Cardiac septum (tissue), 1 donor: ENCODE data around the gene TMEM30A. TPM values are rescaled to one million over a fixed set of nuclear protein-coding genes. Genes with fewer than 3 reads are reported as not detected.

Experiments used
- DNase-seq: peaks from one replicate; pipeline ENCODE4 v3.0.0-alpha.2; 2020; ENCODE audit warnings: low spot score
- intact Hi-C: fragments of 100-400 bp; cut with DNase I; formaldehyde crosslinking; loops from one replicate; pipeline ENCODE4 v1.14.0; 2022
- long read RNA-seq: library from polyadenylated mRNA; unstranded; transcript quantifications from one replicate; pipeline ENCODE4 v2.0.0, GENCODE V29; 2021
- total RNA-seq: library from RNA; stranded (reverse); fragmentation: NEBNext Ultra II Directional; extraction: Animal tissue kit (Norgen Biotek cat#: 25700); gene quantifications from one replicate; pipeline ENCODE4 v1.2.1, GENCODE V29; 2021
- donor health status: DM: no; HTN: no; CAD: no.

The TMEM30A gene
- total RNA-seq = 57.4 TPM
- long read RNA-seq, full-length matches to known transcripts = 87 of 96 reads
- long read RNA-seq, partial matches to known transcripts = 3 of 96 reads
- long read RNA-seq, other reads (novel, unspliced or antisense) = 6 of 96 reads

DNA sequence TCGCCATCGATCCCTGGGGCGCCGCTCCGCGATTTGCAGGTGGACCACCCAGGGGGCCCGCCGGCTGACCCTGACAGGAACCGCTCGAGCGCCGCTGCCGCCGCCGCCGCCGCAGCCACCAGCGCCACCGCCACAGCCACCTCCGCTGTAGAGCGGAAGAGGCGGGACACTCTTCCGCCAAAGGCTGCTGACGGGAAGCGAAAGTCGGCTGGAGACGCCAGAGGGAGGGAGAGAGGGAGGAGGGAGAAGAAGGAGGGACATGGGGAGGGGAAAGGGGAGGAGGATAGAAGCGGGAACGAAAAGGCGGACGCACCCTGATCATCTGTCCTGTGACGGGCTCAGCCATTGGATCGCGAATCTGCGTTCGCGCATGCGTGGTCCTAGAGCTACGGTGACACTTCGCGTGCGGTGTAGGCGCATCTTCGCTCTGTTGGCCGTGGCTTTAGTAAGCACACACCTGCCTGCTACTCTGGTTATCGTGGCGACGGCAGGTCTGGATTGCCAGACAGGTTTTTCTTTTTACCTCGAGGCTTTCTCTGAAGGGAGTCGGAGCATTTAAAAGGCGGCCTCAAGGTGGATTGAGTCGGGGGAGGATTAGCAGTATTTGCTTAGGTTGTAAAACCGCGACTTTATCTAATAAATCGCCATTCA, at the start of gene TMEM30A:
TMEM30A (minus strand) TSS at position 161 of the 651 bp plus-strand sequence; CDS start at position 7, 154 bp downstream.
- peak; percentile 98 for DNase-seq
- intact Hi-C loops = loop anchor here (5.0 kb wide), 1 partner anchor 318 kb away; the partner anchor contains the start of gene SENP6

DNA sequence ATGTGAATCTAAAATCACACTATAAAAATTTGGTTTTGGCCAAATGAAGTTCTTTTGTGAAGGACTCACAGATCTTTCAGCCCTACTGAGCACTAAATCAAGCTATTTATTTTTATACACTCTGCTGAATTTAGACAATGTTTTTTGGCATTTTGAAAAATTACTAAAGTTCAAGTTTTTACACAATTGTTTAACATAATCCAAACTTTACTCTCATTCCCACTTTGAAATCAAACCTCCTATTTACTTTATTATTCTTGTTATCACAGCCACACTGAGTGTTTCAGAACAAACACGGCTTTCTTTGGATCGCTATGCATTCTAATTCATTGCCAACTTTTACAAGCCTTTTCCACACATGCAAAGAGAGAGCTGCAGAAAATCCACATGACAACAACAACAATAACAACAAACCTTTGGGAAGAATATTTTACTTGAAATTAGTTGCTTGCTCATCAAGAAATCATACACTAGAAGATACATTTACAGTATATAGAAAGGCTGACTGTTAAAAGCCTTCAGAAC, 49.1 kb upstream of the TMEM30A start:
- intact Hi-C loops = no loop called here
- DNase-seq = no peak

DNA sequence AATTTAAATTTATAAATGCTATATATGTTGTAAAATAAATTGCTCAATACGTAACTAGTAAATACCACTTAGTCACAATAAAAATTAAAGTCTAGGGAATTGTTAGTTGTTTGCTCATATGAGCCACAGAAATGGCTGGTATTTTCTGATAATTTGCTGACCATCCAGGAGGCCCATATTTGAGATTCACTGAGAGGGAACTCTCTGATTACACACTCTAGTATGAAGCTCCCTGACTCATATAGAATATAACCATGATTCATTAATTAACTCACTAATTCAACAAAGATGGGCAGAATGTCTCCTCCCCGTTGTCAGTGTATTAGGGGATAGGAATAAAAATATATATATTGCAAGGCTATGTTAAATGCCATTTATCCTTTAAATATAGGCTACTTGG, 46.6 kb upstream of the TMEM30A start:
- DNase-seq = no peak
- intact Hi-C loops = no loop called here

DNA sequence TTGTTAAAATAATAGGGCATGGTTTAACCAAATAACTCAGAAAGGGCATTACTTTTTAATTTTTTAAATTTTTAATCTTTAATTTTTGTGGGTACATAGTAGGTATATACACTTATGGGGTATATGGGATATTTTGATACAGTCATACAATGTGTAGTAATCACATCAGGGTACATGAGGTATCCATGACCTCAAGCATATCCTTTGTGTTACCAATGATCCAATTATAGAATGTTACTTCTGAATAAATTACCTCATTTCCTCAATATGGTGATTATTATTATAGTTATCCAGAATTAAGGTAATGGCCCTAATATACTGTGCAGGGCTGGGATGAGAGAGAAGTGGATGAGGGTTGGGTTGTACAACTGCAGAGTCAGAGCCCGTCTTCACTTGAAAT, 45.1 kb upstream of the TMEM30A start:
- DNase-seq = no peak
- intact Hi-C loops = no loop called here

- intact Hi-C loops = no loop called here
- no peak for DNase-seq
Observed at GRCh38 chr6:75327807-75328206, 43.2 kb upstream of the TMEM30A start.

DNA sequence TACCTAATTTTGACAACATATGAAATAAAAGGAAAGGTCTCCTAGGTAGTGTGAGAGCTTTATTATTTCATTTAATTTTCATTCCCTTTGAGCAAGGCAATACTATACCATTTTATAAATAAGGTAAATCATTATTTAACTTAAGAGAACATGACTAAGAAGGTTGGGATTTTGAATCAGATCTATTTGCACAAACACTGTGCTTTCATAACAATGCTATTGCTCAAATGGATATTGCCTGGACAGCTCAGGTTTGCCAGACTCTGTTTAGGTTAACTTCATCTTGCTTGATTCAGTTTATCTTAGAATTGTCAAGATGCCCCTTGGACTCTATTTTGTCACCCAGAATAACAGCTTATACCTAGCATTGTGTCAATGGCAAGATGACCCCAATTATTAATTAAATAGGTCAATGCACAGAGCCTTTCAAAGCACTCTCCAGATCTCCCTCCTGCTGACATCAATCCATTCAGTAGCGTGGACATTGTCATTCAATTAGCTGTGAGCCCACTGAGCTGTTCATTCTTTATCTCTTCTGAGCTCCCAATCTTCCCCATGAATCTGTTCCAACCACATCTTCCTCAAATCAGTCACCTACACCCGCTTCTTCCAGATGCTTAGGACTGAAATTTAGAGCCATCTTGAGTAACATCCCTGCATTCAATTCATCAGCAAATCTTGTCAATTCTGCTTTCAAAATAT, 42.1 kb upstream of the TMEM30A start:
- intact Hi-C loops = no loop called here
- no peak for DNase-seq

DNA sequence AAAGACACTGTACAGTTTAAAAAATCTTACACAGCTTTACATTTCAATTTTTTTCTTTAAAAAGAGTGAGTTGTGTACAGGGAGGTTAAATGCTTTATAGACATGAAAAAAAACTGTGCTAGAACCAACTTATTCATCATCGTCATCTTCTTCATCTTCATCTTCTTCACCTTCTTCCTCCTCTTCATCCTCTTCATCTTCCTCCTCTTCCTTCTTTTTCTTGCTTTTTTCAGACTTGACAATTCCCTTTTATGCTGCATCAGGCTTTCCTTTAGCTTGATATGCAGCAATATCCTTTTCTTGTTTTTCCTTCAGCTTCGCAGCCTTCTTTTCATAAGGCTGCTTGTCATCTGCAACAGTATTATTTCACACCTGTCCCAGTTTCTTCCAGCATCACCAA, 34.3 kb upstream of the TMEM30A start:
- intact Hi-C loops = no loop called here

DNA sequence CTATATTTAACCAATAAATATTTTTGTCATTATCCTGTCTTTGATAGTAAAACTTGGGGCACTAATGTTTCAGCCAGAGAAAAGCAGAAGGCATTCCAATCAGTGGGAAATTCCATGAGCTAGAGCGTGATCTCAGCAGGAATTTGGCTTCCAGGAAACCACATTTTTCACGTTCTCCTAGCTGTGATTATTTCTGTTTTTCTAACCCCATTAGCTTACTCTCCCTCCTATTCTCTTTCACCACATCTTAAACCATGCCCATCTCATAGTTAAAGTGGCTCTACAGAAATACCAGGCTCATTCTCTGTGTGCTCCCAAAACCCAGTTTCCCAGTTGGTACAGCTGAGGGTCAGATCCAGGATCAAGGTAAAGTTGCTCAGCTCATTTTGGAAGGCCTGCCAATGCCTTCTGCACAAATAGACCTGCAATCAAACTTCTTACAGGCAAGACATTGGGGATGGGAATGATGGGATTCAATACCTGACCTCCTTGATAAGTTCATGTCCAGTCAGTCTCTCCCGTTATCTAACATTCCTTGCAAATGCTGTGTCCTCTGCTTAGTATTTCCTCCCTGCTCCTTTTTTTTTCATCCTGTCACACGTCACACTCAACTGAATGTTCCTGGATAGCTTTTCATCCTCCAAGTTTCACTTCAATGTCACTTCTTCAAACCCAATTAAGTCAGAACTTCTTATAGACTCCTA, 33.1 kb upstream of the TMEM30A start:
- intact Hi-C loops = no loop called here
- no peak for DNase-seq

More for the DNA sequence above, 34.3 kb upstream of the TMEM30A start:
- DNase-seq = no peak

DNA sequence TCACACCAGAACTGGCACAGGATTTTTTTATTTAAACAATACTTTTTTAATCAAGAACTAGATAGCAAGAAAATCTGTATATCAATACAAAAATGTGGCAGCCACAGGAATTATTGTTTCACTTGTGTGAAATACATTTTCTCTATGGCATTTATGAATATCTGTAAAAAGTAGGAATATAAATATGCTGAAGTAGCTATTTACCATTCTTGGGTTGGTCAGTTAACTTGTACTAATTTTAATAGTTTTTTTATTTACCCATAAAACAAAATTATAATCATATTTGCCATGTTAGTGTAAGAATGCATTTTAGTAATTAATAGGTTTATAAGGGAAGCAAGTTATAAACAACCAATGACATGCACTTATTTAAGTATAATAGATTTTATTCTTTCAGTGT, 31.4 kb upstream of the TMEM30A start:
- DNase-seq = no peak
- intact Hi-C loops = no loop called here

DNA sequence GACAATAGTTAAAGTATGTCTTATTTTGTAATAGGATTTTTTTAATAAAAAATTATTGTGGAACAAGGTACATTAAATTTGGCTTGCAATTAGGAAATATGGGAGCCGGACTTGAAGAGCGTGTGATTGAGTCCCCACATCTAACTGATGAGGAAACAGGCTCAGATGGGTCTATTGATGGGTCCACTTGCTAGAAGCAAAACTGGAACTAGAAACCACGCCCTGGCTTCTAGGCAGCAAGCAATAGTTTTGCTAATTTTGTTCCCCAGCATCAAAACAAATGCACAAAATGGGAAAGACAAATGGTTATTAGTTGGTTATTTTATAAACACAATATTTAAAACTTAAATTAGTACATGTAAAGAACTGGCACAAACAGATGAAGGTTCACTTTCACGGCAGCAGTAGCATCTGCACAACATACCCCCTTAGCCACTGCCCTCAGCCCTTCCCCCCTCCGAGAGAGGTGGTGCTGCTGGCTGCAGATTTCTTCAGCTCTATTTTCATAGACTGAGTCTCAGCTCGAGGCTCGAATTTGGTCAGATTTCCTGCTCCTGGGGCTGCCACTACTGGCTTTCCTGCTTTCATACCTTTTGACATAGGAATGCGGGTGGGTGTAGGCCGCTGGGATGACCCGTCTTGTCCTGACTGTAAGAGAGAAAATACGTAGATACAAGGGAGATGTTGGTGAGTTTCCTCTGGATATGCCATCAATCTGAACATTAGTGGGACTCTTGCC, 23.8 kb upstream of the TMEM30A start:
- no peak for DNase-seq
- intact Hi-C loops = no loop called here

GRCh38 chr6:75307364-75308004, 22.9 kb upstream of the TMEM30A start:
- DNase-seq = no peak
- intact Hi-C loops = no loop called here

DNA sequence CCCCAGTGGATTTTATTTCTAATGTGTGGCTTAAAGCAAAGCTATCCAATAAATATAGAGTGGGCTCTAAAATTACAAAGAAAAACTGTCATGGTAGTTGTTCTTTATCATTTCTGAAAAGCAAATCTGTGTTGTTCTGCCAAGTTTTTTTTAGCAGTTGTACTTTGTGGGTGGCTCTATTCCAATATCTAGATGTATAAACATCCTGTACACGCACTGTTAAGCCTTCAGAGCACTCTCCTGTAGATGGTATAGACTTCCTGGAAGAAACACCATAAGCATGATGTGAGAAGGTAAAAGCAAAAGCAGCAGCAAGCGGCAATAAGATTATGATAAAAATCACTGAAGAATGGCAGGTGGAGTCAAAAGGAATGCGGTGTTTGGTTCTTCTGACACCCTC, 21.5 kb upstream of the TMEM30A start:
- intact Hi-C loops = no loop called here
- no peak for DNase-seq

GRCh38 chr6:75305573-75305972, 21.0 kb upstream of the TMEM30A start:
- DNase-seq = no peak
- intact Hi-C loops = no loop called here

GRCh38 chr6:75302280-75302679, 17.7 kb upstream of the TMEM30A start:
- intact Hi-C loops = no loop called here

DNA sequence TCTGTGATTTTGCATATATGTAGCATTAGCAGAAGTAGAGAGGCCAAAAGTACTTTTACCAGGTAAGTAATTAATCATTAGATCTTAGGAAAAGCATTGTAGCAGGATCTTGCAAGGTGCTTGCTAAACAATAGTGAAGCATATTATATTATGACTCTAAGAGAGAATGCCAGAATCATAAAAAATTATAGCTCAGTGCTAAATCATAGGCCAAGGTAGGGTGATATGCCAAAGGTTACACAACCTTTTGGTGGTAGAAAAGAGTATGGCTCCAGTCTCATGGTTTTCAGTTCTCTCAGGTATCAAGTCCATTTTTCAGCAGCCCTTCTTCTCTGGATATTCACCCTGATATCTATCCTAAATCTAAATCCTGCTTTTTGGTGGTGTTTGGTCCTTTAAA, 16.9 kb upstream of the TMEM30A start:
- intact Hi-C loops = no loop called here
- no peak for DNase-seq

More at GRCh38 chr6:75302280-75302679, 17.7 kb upstream of the TMEM30A start:
- DNase-seq = no peak

- no peak for DNase-seq
- intact Hi-C loops = no loop called here
Observed at GRCh38 chr6:75301088-75301487, 16.5 kb upstream of the TMEM30A start.

GRCh38 chr6:75300531-75300855, 15.9 kb upstream of the TMEM30A start:
- no peak for DNase-seq

DNA sequence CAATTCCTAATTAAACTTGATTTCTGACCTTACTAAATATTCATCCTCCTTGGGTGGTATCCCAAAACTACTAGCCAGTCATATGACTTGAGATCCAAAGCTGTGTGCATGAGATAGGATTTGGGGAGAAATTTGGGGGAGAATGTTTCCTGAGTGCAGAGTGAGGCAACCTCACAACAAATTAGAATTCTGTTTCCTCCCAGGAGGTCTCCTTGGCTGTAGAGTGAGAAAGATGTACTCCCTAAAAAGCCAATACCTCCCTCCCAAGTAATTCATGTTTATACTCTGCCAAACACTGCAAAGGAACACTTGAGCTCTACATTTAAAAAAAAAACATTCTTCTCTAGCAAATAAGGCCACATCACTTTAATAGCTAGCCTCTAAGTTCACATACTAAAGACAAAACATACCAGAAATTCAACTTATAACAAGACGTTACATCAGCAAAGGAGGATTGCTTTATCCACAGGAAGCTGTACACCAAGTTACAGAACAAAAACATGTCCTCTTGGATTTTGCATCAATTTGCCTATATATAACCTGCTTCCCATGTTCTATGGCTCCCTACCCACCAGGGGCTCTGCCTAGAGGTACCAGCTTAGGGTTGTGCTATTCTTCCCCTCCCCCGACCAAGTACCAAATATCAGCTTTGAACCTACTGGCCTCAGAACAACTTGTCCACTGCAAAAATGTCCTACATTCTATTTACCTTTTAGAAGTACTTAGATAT, 15.4 kb upstream of the TMEM30A start:
- no peak for DNase-seq
- intact Hi-C loops = loop anchor here (5.0 kb wide), 2 partner anchors 67 to 227 kb away; no protein-coding TSS in a partner anchor

More at GRCh38 chr6:75300531-75300855, 15.9 kb upstream of the TMEM30A start:
- intact Hi-C loops = no loop called here
